GM18870 (cell line): ENCODE data around the gene IFIT3.

Experiments used
- ATAC-seq: cut with Tn5 transposase; IDR thresholded peaks from one replicate; pipeline ENCODE4 v1.9.1; 2021; ENCODE audit warnings: moderate library complexity; ENCODE audit not compliant: unreplicated experiment

Gene IFIT3

DNA sequence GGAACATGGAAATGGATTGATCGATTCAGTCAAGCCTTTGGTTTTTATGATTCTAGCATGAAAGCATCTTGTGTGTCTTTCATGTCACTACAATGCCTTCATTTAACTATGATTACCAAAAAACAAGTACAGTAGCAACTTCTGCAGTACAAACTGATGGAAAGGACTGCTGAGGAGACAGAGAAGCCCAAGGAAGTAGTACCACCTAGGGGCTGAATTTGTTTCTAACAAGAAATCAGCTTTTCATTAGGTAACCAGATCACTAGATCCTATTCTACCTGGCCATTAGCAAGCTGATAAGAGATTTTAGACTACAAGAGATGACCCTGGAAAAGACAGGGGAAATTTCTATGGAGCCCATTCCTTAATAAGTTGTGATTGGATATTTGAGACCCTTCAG lies 61.5 kb downstream of the IFIT3 start:
- no peak for ATAC-seq
